Neural progenitor cell (in vitro differentiated cells): ENCODE results near the gene GPR42. TPM values are rescaled to one million over a fixed set of nuclear protein-coding genes. Genes with fewer than 3 reads are reported as not detected.
A peak's percentile ranks its signal among the peaks of the same experiment; 100 is the strongest.

Experiments
- DNase-seq: peaks from one replicate; pipeline ENCODE4 v3.0.0-alpha.2; 2016; ENCODE audit warnings: low spot score
- H2AFZ ChIP-seq: fragments of 200-600 bp; sonication (generic); replicated peaks from 2 replicates; pipeline ENCODE4 v1.6.1; 2016; ENCODE audit warnings: antibody characterized with exemption
- H3F3A ChIP-seq: fragments of 200-600 bp; sonication (generic); 2 replicates; pipeline ENCODE4 v1.6.1; 2016; ENCODE audit warnings: antibody characterized with exemption, low read depth
- H3K27ac ChIP-seq: fragments of 200-600 bp; sonication (generic); 2 replicates; pipeline ENCODE4 v1.5.1; 2016; ENCODE audit warnings: mild to moderate bottlenecking
- H3K27me3 ChIP-seq: fragments of 200-600 bp; sonication (generic); 2 replicates; pipeline ENCODE4 v1.6.1; 2016; ENCODE audit warnings: mild to moderate bottlenecking, moderate library complexity
- H3K36me3 ChIP-seq: fragments of 200-600 bp; sonication (generic); 2 replicates; pipeline ENCODE4 v1.5.1; 2016
- H3K4me1 ChIP-seq: fragments of 200-600 bp; sonication (generic); 2 replicates; pipeline ENCODE4 v1.6.1; 2016; ENCODE audit warnings: mixed run types
- H3K4me2 ChIP-seq: fragments of 200-600 bp; sonication (generic); 2 replicates; pipeline ENCODE4 v1.6.1; 2016
- H3K4me3 ChIP-seq: fragments of 200-600 bp; sonication (generic); 2 replicates; pipeline ENCODE4 v1.5.1; 2016
- H3K79me2 ChIP-seq: fragments of 200-600 bp; sonication (generic); 2 replicates; pipeline ENCODE4 v1.6.1; 2016; ENCODE audit warnings: low read depth
- H3K9ac ChIP-seq: fragments of 200-600 bp; sonication (generic); 2 replicates; pipeline ENCODE4 v1.6.1; 2016
- H3K9me3 ChIP-seq: fragments of 200-600 bp; sonication (generic); 2 replicates; pipeline ENCODE4 v1.5.1; 2016; ENCODE audit warnings: low read depth
- H4K20me1 ChIP-seq: fragments of 200-600 bp; sonication (generic); 2 replicates; pipeline ENCODE4 v1.6.1; 2016; ENCODE audit warnings: low read depth
- H3K27ac Mint-ChIP-seq: 3 replicates; pipeline ENCODE4 v1.8.0; 2021; ENCODE audit warnings: mixed read lengths
- H3K27me3 Mint-ChIP-seq: 2 replicates; pipeline ENCODE4 v1.8.0; 2022; ENCODE audit warnings: low read depth, mild to moderate bottlenecking, inconsistent platforms, moderate library complexity, mixed read lengths; ENCODE audit not compliant: insufficient read depth
- H3K36me3 Mint-ChIP-seq: 3 replicates; pipeline ENCODE4 v1.8.0; 2021; ENCODE audit warnings: mixed read lengths
- H3K4me1 Mint-ChIP-seq: 3 replicates; pipeline ENCODE4 v1.8.0; 2021; ENCODE audit warnings: mixed read lengths
- H3K4me3 Mint-ChIP-seq: 3 replicates; pipeline ENCODE4 v1.8.0; 2021; ENCODE audit warnings: mild to moderate bottlenecking, moderate library complexity, mixed read lengths
- H3K9me3 Mint-ChIP-seq: 3 replicates; pipeline ENCODE4 v1.8.0; 2020; ENCODE audit warnings: mixed read lengths
- EZH2 ChIP-seq: fragments of 200-600 bp; sonication (generic); IDR thresholded peaks from 2 replicates; pipeline ENCODE4 v1.6.1; 2017; ENCODE audit warnings: antibody characterized with exemption, mild to moderate bottlenecking, moderate library complexity
- EZH2phosphoT487 ChIP-seq: fragments of 200-600 bp; sonication (generic); IDR thresholded peaks from 2 replicates; pipeline ENCODE4 v1.6.1; 2017; ENCODE audit warnings: antibody characterized with exemption
- total RNA-seq: library from RNA; depleted of rRNA; stranded (reverse); fragments of >200 nt; gene quantifications from 2 replicates; pipeline ENCODE4 v1.2.3, GENCODE V29; 2015; ENCODE audit warnings: low replicate concordance
- TF ChIP-seq, protein P1 (sequence below): fragments of 200-600 bp; sonication (generic); IDR thresholded peaks from 2 replicates; pipeline ENCODE4 v1.5.1; 2017; ENCODE audit warnings: antibody characterized with exemption, mild to moderate bottlenecking

Gene GPR42
- total RNA-seq, 1 donor from 2014 or later = not detected

DNA sequence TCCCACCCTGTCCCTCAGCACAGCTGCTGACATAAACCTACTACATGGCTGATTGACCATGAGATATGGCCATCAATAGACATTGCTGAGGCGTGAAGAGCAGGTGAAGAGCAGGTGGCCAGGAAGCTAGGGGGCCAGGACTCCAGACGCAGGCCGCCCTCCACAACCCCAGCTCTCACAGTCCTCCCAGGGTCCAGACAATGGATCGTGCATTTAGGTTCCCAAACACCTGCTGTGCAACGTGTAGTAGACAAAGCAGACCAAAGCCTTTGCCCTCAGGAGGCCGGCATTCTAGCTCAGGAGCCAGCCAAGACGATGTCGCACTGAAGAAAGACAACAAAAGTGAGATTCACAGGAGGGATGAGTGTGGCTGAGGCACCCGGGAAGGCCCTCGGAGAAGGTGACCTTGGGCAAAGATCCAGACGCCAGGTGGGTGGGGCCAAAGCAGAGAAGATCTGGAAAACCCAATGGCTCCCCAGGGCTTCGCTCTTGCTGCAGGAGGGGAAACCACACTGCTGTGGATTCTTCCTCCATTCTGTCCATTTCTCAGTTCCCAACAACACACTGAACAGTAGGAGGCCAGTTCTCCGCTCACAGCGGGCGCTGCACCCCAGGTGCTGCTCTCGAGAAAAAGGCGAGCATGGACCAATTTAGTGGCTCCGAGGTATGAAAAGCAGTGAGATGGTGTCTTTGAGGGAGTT is 21.8 kb upstream of the GPR42 start:
- no peak overlapping the region for H3K4me3 Mint-ChIP-seq
- Histone ChIP-seq H3K4me3 (no peak overlapping the region), H3K27me3 (peaks cover 41% of the 10 kb centered on the region), H3K4me1 (no peaks in the 10 kb centered on the region), H3K79me2 (no peaks in the 10 kb centered on the region), H4K20me1 (no peaks in the 10 kb centered on the region), H3F3A (no peaks in the 10 kb centered on the region), H2AFZ (no peak overlapping the region), H3K27ac (no peak overlapping the region), H3K9me3 (no peaks in the 10 kb centered on the region), H3K9ac (no peak overlapping the region), H3K36me3 (no peaks in the 10 kb centered on the region), H3K4me2 (no peak overlapping the region)
- no peaks in the 10 kb centered on the region for H3K36me3 Mint-ChIP-seq
- TF ChIP-seq EZH2 = no peak
- TF ChIP-seq, protein P1, sequence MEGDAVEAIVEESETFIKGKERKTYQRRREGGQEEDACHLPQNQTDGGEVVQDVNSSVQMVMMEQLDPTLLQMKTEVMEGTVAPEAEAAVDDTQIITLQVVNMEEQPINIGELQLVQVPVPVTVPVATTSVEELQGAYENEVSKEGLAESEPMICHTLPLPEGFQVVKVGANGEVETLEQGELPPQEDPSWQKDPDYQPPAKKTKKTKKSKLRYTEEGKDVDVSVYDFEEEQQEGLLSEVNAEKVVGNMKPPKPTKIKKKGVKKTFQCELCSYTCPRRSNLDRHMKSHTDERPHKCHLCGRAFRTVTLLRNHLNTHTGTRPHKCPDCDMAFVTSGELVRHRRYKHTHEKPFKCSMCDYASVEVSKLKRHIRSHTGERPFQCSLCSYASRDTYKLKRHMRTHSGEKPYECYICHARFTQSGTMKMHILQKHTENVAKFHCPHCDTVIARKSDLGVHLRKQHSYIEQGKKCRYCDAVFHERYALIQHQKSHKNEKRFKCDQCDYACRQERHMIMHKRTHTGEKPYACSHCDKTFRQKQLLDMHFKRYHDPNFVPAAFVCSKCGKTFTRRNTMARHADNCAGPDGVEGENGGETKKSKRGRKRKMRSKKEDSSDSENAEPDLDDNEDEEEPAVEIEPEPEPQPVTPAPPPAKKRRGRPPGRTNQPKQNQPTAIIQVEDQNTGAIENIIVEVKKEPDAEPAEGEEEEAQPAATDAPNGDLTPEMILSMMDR = no peak
- TF ChIP-seq EZH2phosphoT487 = no peak
- H3K4me1 Mint-ChIP-seq = peaks cover 8% of the 10 kb centered on the region
- H3K9me3 Mint-ChIP-seq = no peaks in the 10 kb centered on the region
- H3K27me3 Mint-ChIP-seq = peaks cover 13% of the 10 kb centered on the region
- peak; percentile 40 for DNase-seq
- peak overlapping the region; percentile 88 for H3K27ac Mint-ChIP-seq

DNA sequence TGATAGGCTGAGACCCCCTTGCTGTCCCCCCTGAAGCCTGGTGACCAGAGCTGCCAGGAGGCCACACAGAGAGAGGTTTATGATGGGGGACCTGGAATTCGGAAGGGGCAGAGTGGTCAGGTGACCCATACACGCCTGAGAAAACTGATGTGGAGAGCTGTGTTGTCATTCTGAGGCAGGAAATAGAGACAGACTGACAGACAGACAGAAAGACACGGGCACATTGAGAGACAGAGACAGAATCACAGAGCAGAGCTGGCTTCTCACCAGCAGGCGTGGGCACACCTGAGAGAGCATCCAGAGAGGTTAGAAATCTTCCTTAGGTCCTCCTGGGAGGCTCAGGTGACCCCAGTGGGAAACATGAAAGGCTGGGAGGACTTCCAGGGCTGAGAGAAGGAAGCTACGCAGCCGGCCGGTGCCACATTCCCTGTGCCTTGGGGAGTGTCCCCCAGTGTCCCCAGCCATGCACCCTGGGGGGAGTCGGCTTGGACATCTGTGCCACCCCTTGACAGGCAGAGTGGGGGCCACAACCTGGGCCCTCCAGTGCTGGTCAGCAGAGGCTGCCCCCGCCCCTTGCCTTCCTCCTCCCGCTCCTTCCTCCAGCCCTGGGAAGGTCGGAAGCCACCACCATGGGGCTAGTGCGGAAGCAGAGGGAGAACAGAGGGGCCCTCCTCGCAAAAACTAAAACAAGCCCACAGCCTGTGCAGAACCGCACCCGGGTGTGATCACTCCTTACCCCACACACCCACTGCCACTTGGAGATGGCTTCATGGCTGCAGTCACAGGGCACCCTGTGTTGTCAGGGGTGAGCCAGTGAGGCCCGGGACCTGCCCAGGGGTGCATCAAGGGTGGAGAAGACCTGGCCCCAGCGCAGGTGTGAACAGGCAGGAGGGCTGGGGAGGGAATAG is 21.0 kb upstream of the GPR42 start:
- peaks cover 8% of the 10 kb centered on the region for H3K4me1 Mint-ChIP-seq
- H3K36me3 Mint-ChIP-seq = no peaks in the 10 kb centered on the region
- no peak overlapping the region for H2AFZ ChIP-seq
- H3F3A ChIP-seq = no peaks in the 10 kb centered on the region
- H3K27me3 ChIP-seq = peaks cover 41% of the 10 kb centered on the region
- H3K4me2 ChIP-seq = no peak overlapping the region
- no peak overlapping the region for H3K4me3 ChIP-seq
- no peaks in the 10 kb centered on the region for H4K20me1 ChIP-seq
- no peak overlapping the region for H3K9ac ChIP-seq
- DNase-seq = no peak
- H3K9me3 ChIP-seq = no peaks in the 10 kb centered on the region
- no peaks in the 10 kb centered on the region for H3K4me1 ChIP-seq
- peaks cover 13% of the 10 kb centered on the region for H3K27me3 Mint-ChIP-seq
- no peak overlapping the region for H3K4me3 Mint-ChIP-seq
- no peaks in the 10 kb centered on the region for H3K9me3 Mint-ChIP-seq
- TF ChIP-seq EZH2 (no peak), EZH2phosphoT487 (no peak)
- TF ChIP-seq, protein P1 = no peak
- H3K27ac ChIP-seq = no peak overlapping the region
- H3K36me3 ChIP-seq = no peaks in the 10 kb centered on the region
- H3K27ac Mint-ChIP-seq = peak overlapping the region; percentile 88
- no peaks in the 10 kb centered on the region for H3K79me2 ChIP-seq

DNA sequence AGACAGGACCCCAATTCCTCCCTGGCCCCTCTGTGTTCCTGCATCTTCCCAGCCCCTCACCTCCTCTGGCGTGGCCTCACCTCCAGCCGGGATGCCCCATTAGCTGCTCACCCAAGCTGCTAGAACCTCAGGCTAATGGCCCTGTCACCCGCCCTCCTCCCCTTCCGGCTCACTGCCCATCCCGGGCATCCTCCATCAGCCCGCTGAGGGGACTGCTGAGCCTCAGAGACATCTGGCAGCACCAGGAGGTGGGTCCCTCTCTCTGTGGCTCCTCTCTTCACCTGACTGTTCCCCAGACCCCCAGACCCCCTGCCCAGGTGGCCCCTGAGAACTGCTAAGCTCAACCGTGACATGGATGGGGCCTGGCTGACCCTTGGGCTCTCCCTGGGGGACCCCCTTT is 20.3 kb upstream of the GPR42 start:
- Histone ChIP-seq H3K4me3 (no peak overlapping the region), H3K27ac (no peak overlapping the region), H3K27me3 (peaks cover 41% of the 10 kb centered on the region), H3F3A (no peaks in the 10 kb centered on the region), H3K79me2 (no peaks in the 10 kb centered on the region), H3K4me2 (no peak overlapping the region), H3K4me1 (no peaks in the 10 kb centered on the region), H2AFZ (no peak overlapping the region), H4K20me1 (no peaks in the 10 kb centered on the region), H3K36me3 (no peaks in the 10 kb centered on the region), H3K9me3 (no peaks in the 10 kb centered on the region), H3K9ac (no peak overlapping the region)
- H3K36me3 Mint-ChIP-seq = no peaks in the 10 kb centered on the region
- TF ChIP-seq EZH2phosphoT487 (no peak), EZH2 (no peak)
- TF ChIP-seq, protein P1 = no peak
- H3K4me1 Mint-ChIP-seq = peaks cover 8% of the 10 kb centered on the region
- H3K9me3 Mint-ChIP-seq = no peaks in the 10 kb centered on the region
- H3K4me3 Mint-ChIP-seq = no peak overlapping the region
- no peak overlapping the region for H3K27ac Mint-ChIP-seq
- no peak for DNase-seq
- H3K27me3 Mint-ChIP-seq = peaks cover 13% of the 10 kb centered on the region
